GM12878 (cell line): ENCODE results near the gene ARMC9. TPM values are rescaled to one million over a fixed set of nuclear protein-coding genes. Genes with fewer than 3 reads are reported as not detected.

Experiments
- ATAC-seq: fragments of 200-7000 bp; cut with Tn5 transposase; 3 replicates; pipeline ENCODE4 v1.9.1; 2020; ENCODE audit warnings: mild to moderate bottlenecking, moderate library complexity
- BruUV-seq: library from RNA; stranded (reverse); fragments of 400-500 nt; replicated peaks from 2 replicates; lab custom pipeline; 2021; lab: Mats Ljungman, UMichigan
- CTCF ChIA-PET: fragments of 300-600 bp; sonication (Branson Sonifier 250); formaldehyde crosslinking; extraction: SDS; loops from one replicate; lab custom pipeline; 2021; ENCODE audit warnings: inconsistent platforms; lab: Yijun Ruan, JAX
- POLR2A ChIA-PET: fragments of 350-600 bp; formaldehyde crosslinking; extraction: SDS; loops from one replicate; lab custom pipeline; 2021; ENCODE audit warnings: inconsistent platforms; lab: Charles Lee
- RAD21 ChIA-PET: fragments of 300-600 bp; sonication (Branson Sonifier 250); formaldehyde crosslinking; loops from one replicate; lab custom pipeline; 2023; ENCODE audit warnings: antibody characterized with exemption; ENCODE audit not compliant: unreplicated experiment; lab: Charles Lee
- SMC1A ChIA-PET: fragments of 300-600 bp; sonication (Branson Sonifier 250); formaldehyde crosslinking; loops from one replicate; lab custom pipeline; 2023; ENCODE audit not compliant: unreplicated experiment, uncharacterized antibody; lab: Charles Lee
- DNase-seq: peaks from one replicate; pipeline ENCODE4 v3.0.0-alpha.2; 2011; ENCODE audit warnings: low read depth, low spot score
- FAIRE-seq: peaks from 3 replicates; lab custom pipeline; 2011; peaks lifted over from hg19 to GRCh38; lab: Jason Lieb, UNC
- H2AFZ ChIP-seq: 2 replicates; pipeline ENCODE4 v1.6.0; 2011; ENCODE audit warnings: low read depth, low read length, control low read depth; ENCODE audit not compliant: control insufficient read depth
- H3K27ac ChIP-seq: 2 replicates; pipeline ENCODE4 v1.5.1; 2011; ENCODE audit warnings: control low read depth; ENCODE audit not compliant: control insufficient read depth, insufficient read depth
- H3K27me3 ChIP-seq, 2 experiments: replicated peaks in 1 of 2; 2 replicates each; pipeline versions ENCODE4 v1.6.0 to v1.6.1; 2011; ENCODE audit warnings: low read length in 1 of 2; ENCODE audit not compliant: control insufficient read depth in 2 of 2, insufficient read depth in 2 of 2
- H3K36me3 ChIP-seq, 2 experiments: 2 replicates each; pipeline ENCODE4 v1.5.1; 2011; ENCODE audit warnings: low read length in 1 of 2; ENCODE audit not compliant: control insufficient read depth in 2 of 2, insufficient read depth in 2 of 2
- H3K4me1 ChIP-seq: 2 replicates; pipeline ENCODE4 v1.6.1; 2011; ENCODE audit warnings: mild to moderate bottlenecking, low read length, moderate library complexity, mixed read lengths; ENCODE audit not compliant: control insufficient read depth, insufficient read depth
- H3K4me2 ChIP-seq: 2 replicates; pipeline ENCODE4 v1.6.0; 2011; ENCODE audit warnings: control low read depth; ENCODE audit not compliant: control insufficient read depth, insufficient read depth
- H3K4me3 ChIP-seq: fragments of 200-600 bp; sonication (generic); 2 replicates; pipeline ENCODE4 v1.5.1; 2016
- H3K79me2 ChIP-seq: 2 replicates; pipeline ENCODE4 v1.6.0; 2011; ENCODE audit warnings: low read length; ENCODE audit not compliant: control insufficient read depth, insufficient read depth
- H3K9ac ChIP-seq: 2 replicates; pipeline ENCODE4 v1.8.0; 2011; ENCODE audit warnings: low read length, control low read depth, mixed read lengths; ENCODE audit not compliant: control insufficient read depth, insufficient read depth
- H3K9me3 ChIP-seq: replicated peaks from 3 replicates; pipeline ENCODE4 v1.5.1; 2011; ENCODE audit warnings: mild to moderate bottlenecking, low read length; ENCODE audit not compliant: control insufficient read depth, insufficient read depth
- H4K20me1 ChIP-seq: 2 replicates; pipeline ENCODE4 v1.6.0; 2011; ENCODE audit not compliant: control insufficient read depth, insufficient read depth
- CTCF ChIP-seq, 3 experiments: IDR thresholded peaks in 2 of 3; conservative IDR thresholded peaks in 1 of 3; 2 replicates each; pipeline ENCODE4 v1.5.1; 2011; ENCODE audit warnings: low read depth in 3 of 3, low read length in 3 of 3, mild to moderate bottlenecking in 3 of 3, control low read depth in 2 of 3, moderate library complexity in 2 of 3, inconsistent platforms in 1 of 3, mixed read lengths in 1 of 3; ENCODE audit not compliant: control insufficient read depth in 2 of 3, insufficient read depth in 1 of 3; ENCODE audit errors: extremely low read depth in 1 of 3
- E2F4 ChIP-seq: IDR thresholded peaks from 2 replicates; pipeline ENCODE4 v1.6.1; 2012; ENCODE audit warnings: low read depth, low read length, improper control_type of control experiment
- WGBS: methylation state at CpG from one replicate; pipeline ENCODE4 v1.1.6; 2016; ENCODE audit warnings: low lambda C conversion rate; ENCODE audit not compliant: insufficient replicate concordance, insufficient coverage; ENCODE audit errors: missing lambda C conversion rate; 5-methylcytosine and 5-hydroxymethylcytosine counted together
- in situ Hi-C: fragments of 300-500 bp; cut with MboI; formaldehyde crosslinking; loops from 9 replicates; pipeline ENCODE4 v1.14.3; 2018; ENCODE audit warnings: mixed read lengths
- intact Hi-C: fragments of 100-400 bp; cut with micrococcal nuclease; formaldehyde crosslinking; loops from one replicate; pipeline ENCODE4 v1.14.2; 2022; ENCODE audit not compliant: unreplicated experiment
- polyA plus RNA-seq, 11 experiments: library from polyadenylated mRNA; depleted of rRNA in 4 of 11; unstranded in 6 of 11; stranded (reverse) in 5 of 11; fragments of >200 nt; fragmentation: Nextera tagmentation in 4 of 11; fragmentation: Illumina TruSeq in 1 of 11; extraction: Ambion mirVana in 4 of 11; extraction: Trizol in 1 of 11; gene quantifications; 1 replicate in 1 of 11; 2 replicates in 10 of 11; pipeline versions ENCODE4 v1.2.1 to v1.2.3, GENCODE V29; 2011 to 2016; ENCODE audit warnings: inconsistent platforms in 2 of 11, missing spikeins in 2 of 11, low read depth in 1 of 11
- total RNA-seq, 4 experiments: library from RNA; depleted of rRNA in 3 of 4; stranded (reverse); fragments of >200 nt in 3 of 4; fragmentation: Illumina TruSeq in 1 of 4; extraction: Trizol in 1 of 4; gene quantifications; 2 replicates each; pipeline versions ENCODE4 v1.2.1 to v1.2.3, GENCODE V29; 2013 to 2021

ARMC9 gene
- total and polyA plus RNA-seq, 10 of the 15 experiments (the other 5 are each of a cell fraction or from before 2014, with no cell fraction given) = 3.8 to 21.8 (median 10.4) TPM

GRCh38 chr2:231263118-231263831 lies 64.8 kb downstream of the ARMC9 start:
- no peak overlapping the region for H3K27ac ChIP-seq
- no peaks in the 10 kb centered on the region for H4K20me1 ChIP-seq
- TF ChIP-seq E2F4 (no peak), CTCF (IDR thresholded peaks at IDR 0.05 in 2 of 3, conservative IDR thresholded peaks at IDR 0.05 in 1 of 3; ENCODE audit: control insufficient read depth in 2 of 3, extremely low read depth in 1 of 3, insufficient read depth in 1 of 3, low read depth in 3 of 3, low read length in 3 of 3) (no peak)
- POLR2A ChIA-PET = no interaction called here
- no peaks in the 10 kb centered on the region for H3K9me3 ChIP-seq
- BruUV-seq = no TSS peak
- SMC1A ChIA-PET = interaction anchor here (0.9 to 1.3 kb wide), 2 partner anchors 159 to 367 kb away, joined by 3 to 4 read pairs; no protein-coding TSS in a partner anchor
- intact Hi-C loops (no loop called here), in situ Hi-C loops (no loop called here)
- H3K36me3 ChIP-seq = no peaks in the 10 kb centered on the region; a peak in 1 of 4 replicates
- FAIRE-seq (no peak), DNase-seq (no peak), ATAC-seq (no peak)
- CTCF ChIA-PET = no interaction called here
- RAD21 ChIA-PET = interaction anchor here (1.5 kb wide), 1 partner anchor 155 kb away, joined by 3 read pairs; no protein-coding TSS in a partner anchor
- 77% methylated on average over 10 of the region's 10 CpGs for WGBS
- no peak overlapping the region for H3K4me2 ChIP-seq
- H3K4me1 ChIP-seq = no peaks in the 10 kb centered on the region
- no peak overlapping the region for H2AFZ ChIP-seq
- H3K27me3 ChIP-seq = no peaks in the 10 kb centered on the region
- no peaks in the 10 kb centered on the region for H3K79me2 ChIP-seq
- no peak overlapping the region for H3K4me3 ChIP-seq
- no peak overlapping the region for H3K9ac ChIP-seq
